ENCODE measurements around the gene UFM1.
"Not testable (repeated sequence)": the region's sequence is repeated elsewhere in the genome, so short reads cannot be mapped to it uniquely, and the experiment has no call there.

UFM1 gene

DNA sequence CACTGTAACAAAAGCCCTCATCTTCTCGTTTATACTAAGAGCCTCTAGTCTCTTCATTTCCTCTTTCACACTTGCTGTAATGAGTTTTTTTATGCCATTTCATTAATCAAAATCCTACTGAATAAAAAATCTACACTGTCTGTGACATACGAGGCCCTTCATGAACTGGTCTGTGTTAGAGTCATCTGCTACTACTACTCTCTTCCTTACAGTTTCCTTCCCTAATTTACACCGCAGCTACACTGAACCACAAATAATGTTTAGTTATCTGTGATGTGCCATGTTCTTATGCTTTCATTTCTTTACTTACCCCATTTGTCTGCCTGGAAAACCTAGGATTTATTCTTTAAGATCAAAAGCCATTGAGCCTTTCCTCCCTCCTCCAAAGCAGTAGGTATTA, 16.0 kb downstream of the UFM1 start:
- FAIRE-seq (no peak), DNase-seq (ENCODE audit: insufficient read length, low spot score) (no peak)

DNA sequence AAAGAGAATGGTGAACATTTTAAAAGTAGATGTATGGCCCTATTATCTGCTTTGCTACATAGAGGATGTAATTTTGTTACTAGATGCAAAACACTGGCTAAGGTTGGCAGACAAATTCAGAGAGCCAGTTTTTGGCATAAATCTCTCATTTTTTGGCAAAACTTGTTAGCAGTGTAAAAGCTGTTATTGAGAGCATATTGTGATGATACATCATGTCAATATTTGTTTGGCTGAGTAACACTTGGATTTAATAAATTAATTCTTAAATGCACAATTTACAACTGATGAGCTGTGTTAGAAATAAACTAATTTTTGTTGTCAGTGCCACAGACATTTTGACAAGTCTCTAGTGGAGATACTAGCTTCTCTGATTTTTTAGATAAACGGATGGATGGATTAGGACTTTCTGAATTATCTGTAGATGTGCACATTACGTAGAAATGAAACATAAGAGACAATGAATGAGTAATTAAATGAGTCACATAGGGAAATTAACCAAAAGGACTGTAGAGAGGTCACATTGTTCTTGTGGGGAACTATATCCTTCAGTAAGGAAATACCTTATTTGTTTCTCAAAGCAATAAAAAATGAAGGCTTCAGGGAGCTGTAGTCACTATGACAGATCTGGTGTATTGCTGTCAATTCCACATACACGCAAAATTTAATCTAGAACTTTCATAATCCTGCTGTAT, 17.4 kb downstream of the UFM1 start:
- DNase-seq (ENCODE audit: insufficient read length, low spot score) (no peak), FAIRE-seq (no peak)
- TF ChIP-seq, protein P1, sequence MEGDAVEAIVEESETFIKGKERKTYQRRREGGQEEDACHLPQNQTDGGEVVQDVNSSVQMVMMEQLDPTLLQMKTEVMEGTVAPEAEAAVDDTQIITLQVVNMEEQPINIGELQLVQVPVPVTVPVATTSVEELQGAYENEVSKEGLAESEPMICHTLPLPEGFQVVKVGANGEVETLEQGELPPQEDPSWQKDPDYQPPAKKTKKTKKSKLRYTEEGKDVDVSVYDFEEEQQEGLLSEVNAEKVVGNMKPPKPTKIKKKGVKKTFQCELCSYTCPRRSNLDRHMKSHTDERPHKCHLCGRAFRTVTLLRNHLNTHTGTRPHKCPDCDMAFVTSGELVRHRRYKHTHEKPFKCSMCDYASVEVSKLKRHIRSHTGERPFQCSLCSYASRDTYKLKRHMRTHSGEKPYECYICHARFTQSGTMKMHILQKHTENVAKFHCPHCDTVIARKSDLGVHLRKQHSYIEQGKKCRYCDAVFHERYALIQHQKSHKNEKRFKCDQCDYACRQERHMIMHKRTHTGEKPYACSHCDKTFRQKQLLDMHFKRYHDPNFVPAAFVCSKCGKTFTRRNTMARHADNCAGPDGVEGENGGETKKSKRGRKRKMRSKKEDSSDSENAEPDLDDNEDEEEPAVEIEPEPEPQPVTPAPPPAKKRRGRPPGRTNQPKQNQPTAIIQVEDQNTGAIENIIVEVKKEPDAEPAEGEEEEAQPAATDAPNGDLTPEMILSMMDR (IDR thresholded peaks at IDR 0.05; ENCODE audit: insufficient read depth, missing control alignments): no peak

More for the DNA sequence above, 16.0 kb downstream of the UFM1 start:
- TF ChIP-seq, protein P1 (IDR thresholded peaks at IDR 0.05; ENCODE audit: insufficient read depth, missing control alignments): no peak

DNA sequence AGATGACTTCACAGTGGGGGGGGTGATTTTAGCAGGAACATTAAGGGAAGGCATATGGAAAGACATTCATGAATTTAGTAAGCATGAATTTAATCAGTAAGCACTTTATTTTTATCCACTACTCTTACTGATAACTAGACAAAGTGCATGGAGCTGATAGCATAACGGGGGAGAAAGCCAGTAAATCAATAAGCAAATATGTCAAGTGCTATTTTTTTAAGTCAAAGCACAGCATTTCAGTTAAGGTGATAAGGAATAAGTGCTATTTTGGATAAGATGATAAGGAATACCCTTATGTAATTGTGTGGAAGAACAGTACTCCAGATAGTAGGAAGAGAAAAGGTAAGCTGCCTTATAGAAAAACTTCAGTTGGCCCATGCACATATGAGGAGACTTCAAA, 19.4 kb downstream of the UFM1 start:
- TF ChIP-seq, protein P1 (IDR thresholded peaks at IDR 0.05; ENCODE audit: insufficient read depth, missing control alignments): no peak
- FAIRE-seq (no peak), DNase-seq (ENCODE audit: insufficient read length, low spot score) (no peak)

DNA sequence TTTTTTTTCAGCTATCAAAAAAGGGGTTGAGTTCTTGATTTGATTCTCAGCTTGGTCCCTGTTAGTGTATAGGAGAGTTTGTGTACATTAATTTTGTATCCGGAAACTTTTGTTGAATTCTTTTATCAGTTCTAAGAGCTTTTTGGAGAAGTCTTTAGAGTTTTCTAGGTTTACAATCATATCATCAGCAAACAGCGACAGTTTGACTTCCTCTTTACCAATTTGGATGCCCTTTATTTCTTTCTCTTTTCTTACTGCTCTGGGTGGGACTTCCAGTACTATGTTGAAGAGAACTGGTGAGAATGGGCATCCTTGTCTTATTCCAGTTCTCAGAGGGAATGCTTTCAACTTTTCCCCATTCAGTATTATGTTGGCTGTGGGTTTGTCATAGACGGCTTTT, 20.4 kb downstream of the UFM1 start:
- FAIRE-seq; DNase-seq (ENCODE audit: insufficient read length, low spot score): not testable (repeated sequence)

DNA sequence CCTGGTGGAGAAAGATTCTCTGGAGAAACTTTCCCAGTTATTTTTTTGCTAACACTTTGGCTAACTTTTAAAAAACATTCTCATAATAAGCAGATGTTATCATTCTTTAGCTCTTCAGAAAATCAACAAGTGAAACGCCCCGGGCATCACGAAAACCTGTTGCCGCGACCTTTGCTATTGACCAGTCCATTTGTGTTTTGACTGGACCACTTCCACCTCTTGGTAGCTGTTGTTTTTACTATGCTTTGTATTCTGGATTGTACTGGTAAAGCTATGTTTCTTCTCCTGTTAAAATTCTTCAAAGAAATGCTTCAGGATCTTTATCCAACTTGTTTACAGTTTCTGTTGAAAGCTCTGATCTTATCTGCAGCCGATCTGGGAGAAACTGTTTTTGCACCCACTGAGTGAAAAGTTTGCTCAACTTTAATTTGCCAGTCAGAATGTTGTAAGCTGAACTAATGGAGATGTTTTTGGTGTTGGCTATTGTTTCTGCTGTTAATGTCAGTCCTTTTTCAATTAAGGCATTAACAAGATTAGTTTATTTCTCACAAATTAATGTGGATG, 23.3 kb downstream of the UFM1 start:
- DNase-seq (ENCODE audit: insufficient read length, low spot score) (no peak), FAIRE-seq (no peak)
- TF ChIP-seq, protein P1 (IDR thresholded peaks at IDR 0.05; ENCODE audit: insufficient read depth, missing control alignments): no peak

DNA sequence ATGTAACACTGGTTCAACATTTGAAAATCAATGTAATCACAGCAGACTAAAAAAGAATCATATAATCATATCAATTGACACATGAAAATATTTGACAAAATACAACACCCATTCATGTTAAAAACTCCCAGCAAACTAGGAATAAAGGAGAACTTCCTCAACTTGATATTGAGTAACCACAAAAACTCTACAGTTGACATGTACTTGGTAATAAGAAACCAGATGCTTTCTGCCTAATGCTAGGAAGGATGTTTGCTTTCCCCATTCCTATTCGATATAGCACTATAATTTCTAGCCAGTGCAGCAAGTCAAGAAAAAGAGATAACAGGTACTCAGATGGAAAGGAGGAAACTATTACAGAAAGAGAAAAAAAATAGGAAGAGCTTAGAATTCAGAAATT, 26.9 kb downstream of the UFM1 start:
- DNase-seq (ENCODE audit: insufficient read length, low spot score) (no peak), FAIRE-seq (no peak)
- TF ChIP-seq, protein P1 (IDR thresholded peaks at IDR 0.05; ENCODE audit: insufficient read depth, missing control alignments): no peak

DNA sequence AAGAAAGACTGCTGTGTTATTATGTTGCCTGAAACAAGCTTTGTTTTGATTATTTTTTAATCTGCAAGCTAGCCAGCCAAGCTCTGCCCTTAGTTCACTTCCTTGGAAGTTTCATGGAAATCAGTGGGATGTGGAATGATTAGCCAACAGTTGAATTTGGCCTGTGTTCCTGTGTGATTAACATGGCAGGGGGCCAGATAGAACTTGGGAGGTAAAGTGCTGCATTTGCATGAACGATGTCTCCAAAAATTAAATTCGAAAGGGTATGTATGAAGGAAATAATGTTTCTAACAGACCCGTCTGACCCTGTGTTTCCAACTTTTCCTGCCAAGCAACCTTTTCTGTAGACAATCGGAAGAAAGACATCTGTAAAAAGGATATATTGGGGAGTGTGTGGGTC, 32.2 kb downstream of the UFM1 start:
- DNase-seq (ENCODE audit: insufficient read length, low spot score) (no peak), FAIRE-seq (no peak)
- TF ChIP-seq, protein P1 (IDR thresholded peaks at IDR 0.05; ENCODE audit: insufficient read depth, missing control alignments): no peak
